IMR-90 (cell line): ENCODE measurements around the gene RIMKLA. TPM values are rescaled to one million over a fixed set of nuclear protein-coding genes. Genes with fewer than 3 reads are reported as not detected.

Experiments used
- ATAC-seq: fragments of 200-7000 bp; cut with Tn5 transposase; 2 replicates; pipeline ENCODE4 v1.9.1; 2020; ENCODE audit warnings: low read depth, mild to moderate bottlenecking, moderate library complexity
- BruUV-seq: library from RNA; stranded (reverse); fragments of 400-500 nt; replicated peaks from 2 replicates; lab custom pipeline; 2021; lab: Mats Ljungman, UMichigan
- CTCF ChIA-PET: fragments of 300-600 bp; formaldehyde crosslinking; extraction: SDS; loops from one replicate; lab custom pipeline; 2021; ENCODE audit warnings: antibody characterized with exemption; lab: Yijun Ruan, JAX
- POLR2A ChIA-PET: fragments of 300-600 bp; sonication (Branson Sonifier 250); formaldehyde crosslinking; loops from one replicate; lab custom pipeline; 2022; ENCODE audit warnings: antibody characterized with exemption; ENCODE audit not compliant: unreplicated experiment; lab: Charles Lee
- DNase-seq: peaks from one replicate; pipeline ENCODE4 v3.0.0; 2013
- H2AFZ ChIP-seq: replicated peaks from 2 replicates; pipeline ENCODE3; 2013; ENCODE audit warnings: low read length, mild to moderate bottlenecking; ENCODE audit not compliant: poor library complexity
- H2AK5ac ChIP-seq: 2 replicates; pipeline ENCODE4 v1.6.1; 2013; ENCODE audit warnings: low read depth, low read length, inconsistent platforms
- H2AK9ac ChIP-seq: replicated peaks from 2 replicates; pipeline ENCODE3; 2013; ENCODE audit warnings: mild to moderate bottlenecking, low read depth, low read length, moderate library complexity; ENCODE audit not compliant: poor library complexity
- H2BK120ac ChIP-seq: 2 replicates; pipeline ENCODE4 v1.6.1; 2013; ENCODE audit warnings: low read depth, low read length, inconsistent platforms
- H2BK15ac ChIP-seq: 3 replicates; pipeline ENCODE4 v1.6.1; 2013; ENCODE audit warnings: low read depth, low read length, inconsistent platforms
- H2BK20ac ChIP-seq: 2 replicates; pipeline ENCODE4 v1.6.1; 2013; ENCODE audit warnings: low read depth, mild to moderate bottlenecking, inconsistent platforms, low read length, moderate library complexity
- H2BK5ac ChIP-seq: 2 replicates; pipeline ENCODE4 v1.6.1; 2013; ENCODE audit warnings: mild to moderate bottlenecking, low read depth, low read length, inconsistent platforms; ENCODE audit not compliant: poor library complexity, severe bottlenecking
- H3K14ac ChIP-seq: replicated peaks from 2 replicates; pipeline ENCODE4 v1.6.1; 2013; ENCODE audit warnings: low read depth, low read length, inconsistent platforms
- H3K18ac ChIP-seq: 2 replicates; pipeline ENCODE4 v1.6.1; 2013; ENCODE audit warnings: low read depth, low read length, control low read depth
- H3K23ac ChIP-seq: 2 replicates; pipeline ENCODE4 v1.6.1; 2013; ENCODE audit warnings: low read depth, low read length, inconsistent platforms
- H3K27ac ChIP-seq: 2 replicates; pipeline ENCODE4 v1.5.1; 2013; ENCODE audit warnings: mild to moderate bottlenecking, control low read depth, low read length; ENCODE audit not compliant: insufficient read depth
- H3K27me3 ChIP-seq: 2 replicates; pipeline ENCODE4 v1.6.1; 2013; ENCODE audit warnings: low read length; ENCODE audit not compliant: control insufficient read depth, insufficient read depth
- H3K36me3 ChIP-seq: 2 replicates; pipeline ENCODE4 v1.6.1; 2013; ENCODE audit warnings: low read length, mixed read lengths; ENCODE audit not compliant: control insufficient read depth, insufficient read depth
- H3K4ac ChIP-seq: 2 replicates; pipeline ENCODE4 v1.6.1; 2013; ENCODE audit warnings: low read depth, low read length, inconsistent platforms
- H3K4me1 ChIP-seq: 2 replicates; pipeline ENCODE4 v1.6.1; 2013; ENCODE audit warnings: low read length, mixed read lengths; ENCODE audit not compliant: control insufficient read depth, insufficient read depth
- H3K4me2 ChIP-seq: 2 replicates; pipeline ENCODE4 v1.6.1; 2013; ENCODE audit warnings: low read depth, mild to moderate bottlenecking, control low read depth, low read length, moderate library complexity
- H3K4me3 ChIP-seq: 2 replicates; pipeline ENCODE4 v1.5.1; 2013; ENCODE audit warnings: low read depth, mild to moderate bottlenecking, control low read depth, low read length, moderate library complexity; ENCODE audit not compliant: insufficient read depth
- H3K56ac ChIP-seq: 2 replicates; pipeline ENCODE4 v1.6.1; 2013; ENCODE audit warnings: low read length, inconsistent platforms; ENCODE audit not compliant: insufficient read depth; ENCODE audit errors: extremely low read depth
- H3K79me1 ChIP-seq, 2 experiments: 2 replicates each; pipeline ENCODE4 v1.6.1; 2013; ENCODE audit warnings: low read length in 2 of 2, inconsistent platforms in 1 of 2, low read depth in 1 of 2
- H3K9ac ChIP-seq: 2 replicates; pipeline ENCODE4 v1.6.1; 2013; ENCODE audit warnings: low read depth, low read length, control low read depth
- H3K9me1 ChIP-seq: 2 replicates; pipeline ENCODE4 v1.6.1; 2013; ENCODE audit warnings: low read length, inconsistent platforms; ENCODE audit not compliant: insufficient read depth
- H3K9me3 ChIP-seq: 2 replicates; pipeline ENCODE4 v1.6.1; 2013; ENCODE audit warnings: low read length; ENCODE audit not compliant: control insufficient read depth, insufficient read depth
- H4K20me1 ChIP-seq: 2 replicates; pipeline ENCODE4 v1.6.1; 2013; ENCODE audit warnings: low read length, inconsistent platforms; ENCODE audit not compliant: insufficient read depth
- H4K5ac ChIP-seq: 2 replicates; pipeline ENCODE4 v1.6.1; 2013; ENCODE audit warnings: mild to moderate bottlenecking, low read depth, low read length, control low read depth
- H4K8ac ChIP-seq, 2 experiments: 2 replicates each; pipeline ENCODE4 v1.6.1; 2013; ENCODE audit warnings: low read depth in 2 of 2, low read length in 2 of 2, control low read depth in 1 of 2, inconsistent platforms in 1 of 2
- H4K91ac ChIP-seq: 2 replicates; pipeline ENCODE4 v1.6.1; 2013; ENCODE audit warnings: low read depth, low read length, inconsistent platforms; ENCODE audit not compliant: insufficient read depth
- BHLHE40 ChIP-seq: fragments of 150-350 bp; IDR thresholded peaks from 2 replicates; pipeline ENCODE4 v1.6.1; 2016; ENCODE audit warnings: mild to moderate bottlenecking, low read depth, low read length
- CEBPB ChIP-seq: IDR thresholded peaks from 2 replicates; pipeline ENCODE4 v1.6.1; 2012; ENCODE audit warnings: low read depth, low read length, improper control_type of control experiment
- CHD1 ChIP-seq: IDR thresholded peaks from 2 replicates; pipeline ENCODE4 v1.6.1; 2012; ENCODE audit warnings: low read depth, low read length, improper control_type of control experiment
- CTCF ChIP-seq: conservative IDR thresholded peaks from 2 replicates; pipeline ENCODE4 v1.5.1; 2012; ENCODE audit warnings: mild to moderate bottlenecking, low read depth, low read length, improper control_type of control experiment
- ELK1 ChIP-seq: fragments of 150-350 bp; IDR thresholded peaks from 2 replicates; pipeline ENCODE4 v1.6.1; 2016; ENCODE audit warnings: low read depth, mild to moderate bottlenecking, low read length, moderate library complexity, borderline replicate concordance
- FOS ChIP-seq: fragments of 150-350 bp; IDR thresholded peaks from 2 replicates; pipeline ENCODE4 v1.6.1; 2016; ENCODE audit warnings: low read depth, low read length
- MAFK ChIP-seq: IDR thresholded peaks from 2 replicates; pipeline ENCODE4 v1.6.1; 2012; ENCODE audit warnings: low read depth, low read length, improper control_type of control experiment
- MAZ ChIP-seq: IDR thresholded peaks from 2 replicates; pipeline ENCODE4 v1.6.1; 2012; ENCODE audit warnings: low read depth, mild to moderate bottlenecking, low read length, improper control_type of control experiment, moderate library complexity, borderline replicate concordance
- MXI1 ChIP-seq: IDR thresholded peaks from 2 replicates; pipeline ENCODE4 v1.6.1; 2012; ENCODE audit warnings: low read depth, mild to moderate bottlenecking, low read length, moderate library complexity, borderline replicate concordance
- NFE2L2 ChIP-seq: fragments of 150-350 bp; IDR thresholded peaks from 2 replicates; pipeline ENCODE4 v1.6.1; 2016; ENCODE audit warnings: low read depth, mild to moderate bottlenecking, low read length
- POLR2A ChIP-seq: IDR thresholded peaks from 2 replicates; pipeline ENCODE4 v1.6.1; 2012; ENCODE audit warnings: mild to moderate bottlenecking, low read depth, low read length
- RAD21 ChIP-seq: IDR thresholded peaks from 2 replicates; pipeline ENCODE4 v1.6.1; 2012; ENCODE audit warnings: low read length, improper control_type of control experiment
- USF2 ChIP-seq: fragments of 150-350 bp; IDR thresholded peaks from 2 replicates; pipeline ENCODE4 v1.6.1; 2017; ENCODE audit warnings: mild to moderate bottlenecking, antibody characterized with exemption, low read length, low read depth
- WGBS, 2 experiments: methylation state at CpG; one replicate each; pipeline versions ENCODE4 v1.1.5 to v1.1.7; 2013; ENCODE audit warnings: missing lambda C conversion rate in 2 of 2; ENCODE audit not compliant: insufficient read length in 1 of 2; ENCODE audit errors: extremely low coverage in 2 of 2; 5-methylcytosine and 5-hydroxymethylcytosine counted together
- dilution Hi-C: fragments of 300-500 bp; cut with HindIII; formaldehyde crosslinking; loops from one replicate; pipeline ENCODE4 v1.14.3; 2018; ENCODE audit warnings: low sequenced_read_pairs; ENCODE audit not compliant: unreplicated experiment
- in situ Hi-C: fragments of 300-500 bp; cut with MboI; formaldehyde crosslinking; loops from 3 replicates; pipeline ENCODE4 v1.14.3; 2019; ENCODE audit warnings: low sequenced_read_pairs, inconsistent platforms, mixed read lengths
- intact Hi-C: fragments of 100-400 bp; cut with micrococcal nuclease; formaldehyde crosslinking; loops from 2 replicates; pipeline ENCODE4 v1.10.0; 2022
- polyA plus RNA-seq, 3 experiments: library from polyadenylated mRNA; depleted of rRNA; stranded (reverse); fragments of >200 nt; gene quantifications; 2 replicates each; pipeline ENCODE4 v1.2.3, GENCODE V29; 2012; ENCODE audit warnings: low replicate concordance in 1 of 3
- total RNA-seq: library from RNA; depleted of rRNA; stranded (reverse); fragments of >200 nt; gene quantifications from 2 replicates; pipeline ENCODE4 v1.2.3, GENCODE V29; 2012

RIMKLA gene
- total and polyA plus RNA-seq, 2 of the 4 experiments (the other 2 are of a cell fraction) = not detected

- H3K79me1 ChIP-seq = peaks cover 0 to 29% of the 10 kb centered on the region in 2 experiments; a peak in 2 of 4 replicates
- peak within 1 kb of the TSS; percentile 36 for H4K5ac ChIP-seq
- H3K23ac ChIP-seq = peak within 1 kb of the TSS; percentile 89
- peak within 1 kb of the TSS; percentile 74 for H2AK5ac ChIP-seq
- H3K18ac ChIP-seq = peak within 1 kb of the TSS; percentile 16
- no peaks in the 10 kb centered on the region for H3K4me1 ChIP-seq
- no peaks in the 10 kb centered on the region for H3K27me3 ChIP-seq
- H3K4ac ChIP-seq = peak within 1 kb of the TSS; percentile 96
- CTCF ChIA-PET = interaction anchor here (1.4 kb wide), 1 partner anchor 160 kb away, joined by 4 read pairs; no protein-coding TSS in a partner anchor
- H3K56ac ChIP-seq = peak within 1 kb of the TSS; percentile 73
- peak within 1 kb of the TSS; percentile 99 for H2AFZ ChIP-seq
- H2AK9ac ChIP-seq = peak within 1 kb of the TSS; percentile 97
- H3K27ac ChIP-seq = peak within 1 kb of the TSS; percentile 82
- H4K8ac ChIP-seq = peak within 1 kb of the TSS; percentile 73 to 93
- peak within 1 kb of the TSS; percentile 98 for H3K14ac ChIP-seq
- no peaks in the 10 kb centered on the region for H3K9me1 ChIP-seq
- H2BK120ac ChIP-seq = 0 out of 2 replicates have a peak within 1 kb of the TSS, but pooled peaks have one; percentile 39
- dilution Hi-C loops (no loop called here), intact Hi-C loops (loop anchor here (1.0 to 10.0 kb wide), 4 partner anchors 122 to 763 kb away; partner anchors contain the start of genes C1orf50, P3H1, PPCS and ZMYND12), in situ Hi-C loops (no loop called here)
- H2BK5ac ChIP-seq = peak within 1 kb of the TSS; percentile 88
- H2BK15ac ChIP-seq = no peak within 1 kb of the TSS
- peak; percentile 93 for ATAC-seq
- peak; percentile 96 for DNase-seq
- no peaks in the 10 kb centered on the region for H3K36me3 ChIP-seq
- POLR2A ChIA-PET = no interaction called here
- H2BK20ac ChIP-seq = no peak within 1 kb of the TSS
- H4K91ac ChIP-seq = peak within 1 kb of the TSS; percentile 76; the same call in 1 of the 2 replicates
- H3K9ac ChIP-seq = peak within 1 kb of the TSS; percentile 91
- BruUV-seq = no TSS peak
- peak within 1 kb of the TSS; percentile 99 for H3K4me2 ChIP-seq
- H3K4me3 ChIP-seq = peak within 1 kb of the TSS; percentile 93
- no peaks in the 10 kb centered on the region for H3K9me3 ChIP-seq
- WGBS, 2 experiments = 1% methylated on average over 35 of the region's 79 CpGs; no CpG with 5 or more reads in 1 of the 2 experiments
- peaks cover 40% of the 10 kb centered on the region for H4K20me1 ChIP-seq
- TF ChIP-seq MXI1 (no peak), ELK1 (no peak), CHD1 (no peak; the same call in 1 of the 2 replicates), NFE2L2 (peak; percentile 48; the same call in 1 of the 2 replicates), RAD21 (peak; percentile 21; the same call in 1 of the 2 replicates), POLR2A (peak; percentile 72), BHLHE40 (peak; percentile 95), MAFK (no peak), MAZ (peak; percentile 74; the same call in 1 of the 2 replicates), FOS (peak; percentile 20; the same call in 1 of the 2 replicates), USF2 (0 out of 2 replicates have a peak, but pooled peaks have one; percentile 45), CTCF (0 out of 2 replicates have a peak, but pooled peaks have one; percentile 2), CEBPB (no peak)
Observed at GRCh38 chr1:42335050-42335808, 45.4 kb upstream of the RIMKLA start, which contains the start of gene FOXJ3. TSS of gene FOXJ3 (minus strand) at chr1:42335235. CDS start at chr1:42311093, 24,142 bp downstream.
